ENCODE results near the gene NAALADL2.

- no peak for TF ChIP-seq CTCF (IDR thresholded peaks at IDR 0.05)
- no peak for TF ChIP-seq POLR2A (IDR thresholded peaks at IDR 0.05)
These were observed 714.1 kb downstream of the NAALADL2 start for GRCh38 chr3:175573226-175573625.

Data from upper lobe of left lung (tissue), 4 donors.